GM19035 (cell line): ENCODE results near the gene PTPRU.

Experiments used
- ATAC-seq: cut with Tn5 transposase; IDR thresholded peaks from one replicate; pipeline ENCODE4 v1.9.1; 2021; ENCODE audit not compliant: unreplicated experiment

Gene PTPRU

GRCh38 chr1:29330089-29330488 is 93.8 kb downstream of the PTPRU start:
- no peak for ATAC-seq

DNA sequence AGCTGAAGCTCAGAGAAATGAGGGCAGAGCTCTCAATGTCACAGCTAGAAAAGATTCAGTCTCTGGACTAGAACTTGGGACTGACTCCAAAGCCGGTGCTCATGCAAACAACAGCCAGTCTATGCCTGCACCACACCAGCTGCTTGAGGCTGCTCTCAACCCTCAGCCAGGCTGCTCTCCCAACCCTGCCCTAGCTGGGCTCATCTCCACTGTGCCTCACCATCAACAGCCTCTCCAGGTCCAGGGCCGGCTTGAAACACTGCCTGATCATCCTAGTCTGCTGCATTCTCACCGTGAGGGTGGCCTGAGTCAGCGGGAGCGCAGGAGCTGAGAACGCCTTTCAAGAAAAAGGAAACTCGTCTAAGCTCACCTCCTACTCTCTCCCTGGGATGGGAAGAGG is 94.5 kb downstream of the PTPRU start:
- ATAC-seq = no peak

- no peak for ATAC-seq
These were observed 95.0 kb downstream of the PTPRU start for GRCh38 chr1:29331309-29331708.

DNA sequence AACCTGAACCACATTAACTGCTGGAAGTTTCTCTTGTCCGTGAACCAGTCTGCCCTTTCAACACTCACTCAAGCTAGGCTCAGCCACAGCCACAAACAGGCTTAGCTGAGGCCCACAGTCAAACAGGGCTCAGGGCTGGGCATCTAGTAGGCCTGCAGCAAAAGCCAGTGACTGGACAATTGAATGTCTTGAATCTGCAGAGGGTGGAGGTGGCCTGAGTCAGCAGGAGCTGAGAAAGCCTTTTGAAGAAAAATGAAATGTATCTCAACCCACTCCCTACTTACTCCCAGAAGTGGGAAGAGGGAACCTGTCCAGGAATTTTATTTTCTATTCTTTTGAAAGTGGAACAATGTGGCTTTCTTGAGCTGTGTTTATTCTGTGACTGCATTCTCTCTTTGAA is 95.4 kb downstream of the PTPRU start:
- ATAC-seq = no peak

GRCh38 chr1:29332204-29332603 is 95.9 kb downstream of the PTPRU start:
- no peak for ATAC-seq

- no peak for ATAC-seq
These were observed 96.7 kb downstream of the PTPRU start for GRCh38 chr1:29333008-29333407.

GRCh38 chr1:29335573-29335972 is 99.3 kb downstream of the PTPRU start:
- ATAC-seq = no peak

DNA sequence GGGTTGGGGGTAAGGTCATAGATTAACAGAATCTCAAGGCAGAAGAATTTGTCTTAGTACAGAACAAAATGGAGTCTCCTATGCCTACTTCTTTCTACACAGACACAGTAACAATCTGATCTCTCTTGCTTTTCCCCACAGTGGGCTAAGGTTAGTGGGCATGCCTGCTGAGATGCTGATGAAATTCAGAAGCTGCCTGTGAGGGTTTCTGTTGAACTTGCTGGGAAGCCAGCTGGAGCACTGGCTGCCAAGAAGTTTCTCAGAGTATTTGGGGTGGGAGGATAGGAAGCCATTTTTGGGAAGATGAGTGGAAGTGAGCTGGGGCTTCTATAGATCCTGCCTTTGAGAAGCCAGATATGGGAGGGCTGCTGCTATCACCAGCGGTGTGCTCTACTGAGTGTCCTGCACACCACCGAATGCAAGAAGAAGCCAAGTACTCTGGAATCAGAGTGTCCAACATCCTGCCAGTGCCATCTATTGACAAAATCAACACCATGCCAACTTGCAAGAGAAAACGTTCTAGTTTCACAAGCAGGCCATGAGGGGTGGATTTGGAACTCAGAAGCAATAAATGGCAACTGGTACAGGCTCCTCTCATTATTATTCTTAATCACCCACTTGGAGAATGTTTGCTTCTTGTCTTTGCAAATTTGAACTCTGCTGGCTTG is 102.7 kb downstream of the PTPRU start:
- no peak for ATAC-seq

GRCh38 chr1:29341936-29342335 is 105.6 kb downstream of the PTPRU start:
- ATAC-seq = no peak

GRCh38 chr1:29342351-29342750 is 106.0 kb downstream of the PTPRU start:
- no peak for ATAC-seq

- no peak for ATAC-seq
These were observed 106.7 kb downstream of the PTPRU start for GRCh38 chr1:29342983-29343382.

DNA sequence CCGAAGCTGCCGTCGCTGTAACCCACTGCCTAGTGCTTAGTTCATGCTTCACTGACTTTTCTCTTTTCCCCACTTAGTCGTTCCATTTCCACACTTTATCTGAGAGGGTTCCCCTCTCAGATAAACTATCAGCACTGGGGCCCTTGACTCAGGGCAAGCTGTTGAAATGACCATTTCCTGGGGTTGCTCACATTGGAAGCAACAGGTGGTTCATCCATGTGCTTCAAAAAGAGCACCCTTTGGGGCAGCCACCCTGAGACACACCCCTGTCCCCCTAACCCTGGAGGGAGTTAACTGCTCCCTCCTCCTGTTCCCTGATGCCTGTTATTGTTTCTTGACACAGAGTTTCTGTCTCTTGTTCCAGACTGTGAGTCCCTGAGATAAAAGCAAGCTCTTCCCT is 107.2 kb downstream of the PTPRU start:
- ATAC-seq = no peak

- ATAC-seq = no peak
These were observed 107.6 kb downstream of the PTPRU start for GRCh38 chr1:29343908-29344307.

GRCh38 chr1:29344336-29344735 is 108.0 kb downstream of the PTPRU start:
- ATAC-seq = no peak

GRCh38 chr1:29346576-29346975 is 110.3 kb downstream of the PTPRU start:
- no peak for ATAC-seq

- ATAC-seq = no peak
These were observed 113.7 kb downstream of the PTPRU start for GRCh38 chr1:29349871-29350491.

DNA sequence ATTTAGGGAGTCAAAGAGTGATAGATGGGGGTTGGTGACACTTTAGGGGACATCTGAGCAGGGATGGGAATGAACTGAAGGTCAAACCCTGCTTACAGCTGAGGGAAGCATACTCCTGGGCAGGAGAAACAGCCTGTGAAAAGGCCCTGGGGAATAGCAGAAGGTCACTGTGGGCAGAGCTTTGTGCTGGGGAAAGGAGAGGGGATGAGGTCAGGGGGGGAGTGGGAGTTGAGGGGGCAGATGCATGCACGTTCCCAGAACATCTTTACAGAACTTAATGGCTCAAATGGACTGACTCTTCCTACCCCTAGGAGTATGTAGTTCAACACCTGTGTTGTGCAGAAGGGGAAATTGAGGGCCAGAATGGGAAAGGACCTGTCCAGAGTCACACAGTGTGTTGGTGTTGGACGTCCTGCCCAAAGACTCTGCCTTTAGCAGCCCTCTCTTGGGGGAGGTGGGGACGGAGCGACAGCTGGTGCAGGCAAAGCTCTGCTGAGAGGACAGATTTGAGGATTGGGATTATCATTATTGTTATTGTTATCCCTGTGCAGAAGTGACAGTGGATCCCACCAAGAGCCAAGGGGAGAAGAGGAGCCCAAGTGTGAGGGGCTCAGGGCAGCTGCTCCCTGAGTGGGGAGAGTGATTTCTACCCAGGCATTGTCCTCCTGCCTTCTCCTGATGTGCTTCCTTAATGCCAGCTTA is 116.5 kb downstream of the PTPRU start:
- ATAC-seq = no peak

DNA sequence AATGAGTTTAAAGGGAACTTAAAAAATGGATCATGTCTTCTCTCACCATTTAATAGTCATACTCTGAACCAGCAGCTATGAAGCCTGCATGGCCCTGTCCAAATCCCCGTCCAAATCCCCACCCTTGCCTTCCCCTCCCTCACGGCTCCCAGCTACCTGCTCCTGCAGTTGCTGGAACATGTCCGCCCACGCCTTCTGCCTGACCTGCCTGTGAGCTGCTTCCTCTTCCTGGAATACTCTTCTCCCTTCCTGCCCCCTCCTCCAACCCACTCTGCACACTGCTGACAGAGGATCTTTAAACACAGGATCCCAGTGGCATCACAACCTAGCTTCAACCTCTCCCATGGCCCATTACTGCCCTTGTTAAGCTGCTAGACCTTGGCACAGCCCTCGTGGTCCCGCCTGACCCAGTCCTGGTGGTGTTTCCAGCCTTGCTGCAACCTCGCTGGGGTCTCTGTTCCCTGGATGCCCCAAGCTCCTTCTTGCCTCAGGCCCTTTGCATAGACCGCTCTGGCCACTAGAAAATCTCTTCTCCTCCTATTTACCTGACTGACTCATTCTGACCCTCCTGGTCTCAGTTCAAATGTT is 118.3 kb downstream of the PTPRU start:
- ATAC-seq = no peak

- no peak for ATAC-seq
These were observed 119.1 kb downstream of the PTPRU start for GRCh38 chr1:29355375-29355774.

DNA sequence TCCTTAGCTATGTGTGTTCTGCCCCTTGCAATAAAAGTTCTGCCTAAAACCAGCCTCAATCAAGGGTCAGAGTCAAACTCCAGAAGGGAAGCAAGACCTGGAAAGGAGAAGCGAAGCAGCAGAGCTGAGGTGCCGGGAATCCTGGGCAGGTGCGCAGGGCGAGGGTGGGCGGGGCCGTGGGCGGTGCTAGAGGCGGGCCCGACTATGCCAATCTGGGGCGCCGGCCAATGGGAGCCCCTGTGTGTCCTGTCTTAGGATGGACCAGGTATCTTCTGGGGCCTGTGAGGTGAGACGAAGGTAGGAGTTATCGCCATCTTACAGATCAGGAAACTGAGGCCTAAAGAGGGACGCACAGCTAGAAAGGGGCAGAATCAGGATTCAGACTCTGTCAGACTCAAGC is 120.3 kb downstream of the PTPRU start:
- ATAC-seq = no peak

- ATAC-seq = no peak
These were observed 121.1 kb downstream of the PTPRU start for GRCh38 chr1:29357452-29357851.

DNA sequence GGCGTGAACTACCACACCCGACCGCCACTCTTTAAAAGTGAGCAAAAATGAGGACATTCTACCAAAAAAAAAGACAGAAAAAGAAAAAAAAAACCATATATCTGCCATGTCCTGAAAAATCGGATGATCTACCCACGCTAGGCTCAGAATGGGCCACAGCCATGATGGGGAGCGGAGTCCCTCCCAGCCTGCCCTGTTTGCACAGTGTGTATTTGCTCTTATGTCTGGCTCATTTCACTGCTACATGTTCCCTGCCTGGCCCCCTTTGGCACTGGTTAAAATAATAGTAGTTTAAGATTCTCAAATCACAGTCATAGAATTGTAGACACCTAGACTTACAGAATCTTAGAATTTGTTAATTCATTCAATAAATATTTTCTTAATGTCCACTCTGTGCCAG is 121.9 kb downstream of the PTPRU start:
- no peak for ATAC-seq
